Mesenchymal stem cell (in vitro differentiated cells and primary cell): ENCODE measurements around the gene RASGEF1C.

Experiments used
- DNase-seq: peaks from one replicate; pipeline ENCODE4 v3.0.0-alpha.2; 2013
- H2AFZ ChIP-seq: one replicate; pipeline ENCODE4 v1.6.1; 2013; ENCODE audit warnings: low read depth, mild to moderate bottlenecking, control low read depth, inconsistent platforms, low read length, moderate library complexity
- H2AK5ac ChIP-seq: 2 replicates; pipeline ENCODE4 v1.6.1; 2013; ENCODE audit warnings: low read length, moderate library complexity, mild to moderate bottlenecking, inconsistent platforms; ENCODE audit not compliant: severe bottlenecking
- H2BK120ac ChIP-seq: one replicate; pipeline ENCODE4 v1.6.1; 2013; ENCODE audit warnings: low read depth, mild to moderate bottlenecking, inconsistent platforms, low read length, moderate library complexity
- H2BK12ac ChIP-seq, 2 experiments: one replicate each; pipeline ENCODE4 v1.6.1; 2013; ENCODE audit warnings: inconsistent platforms in 2 of 2, low read length in 2 of 2, mild to moderate bottlenecking in 2 of 2, moderate library complexity in 2 of 2, control low read depth in 1 of 2
- H2BK15ac ChIP-seq: one replicate; pipeline ENCODE4 v1.6.1; 2013; ENCODE audit warnings: mild to moderate bottlenecking, low read depth, inconsistent platforms; ENCODE audit not compliant: poor library complexity, severe bottlenecking
- H2BK5ac ChIP-seq: 2 replicates; pipeline ENCODE4 v1.6.1; 2013; ENCODE audit warnings: low read depth, mild to moderate bottlenecking, low read length, control low read depth, inconsistent platforms; ENCODE audit not compliant: poor library complexity, severe bottlenecking
- H3K14ac ChIP-seq, 2 experiments: one replicate each; pipeline ENCODE4 v1.6.1; 2013; ENCODE audit warnings: inconsistent platforms in 2 of 2, low read length in 2 of 2, control low read depth in 1 of 2, mild to moderate bottlenecking in 1 of 2, moderate library complexity in 1 of 2
- H3K18ac ChIP-seq, 2 experiments: one replicate each; pipeline ENCODE4 v1.6.1; 2013; ENCODE audit warnings: inconsistent platforms in 2 of 2, low read length in 2 of 2, control low read depth in 1 of 2, low read depth in 1 of 2, mild to moderate bottlenecking in 1 of 2
- H3K23ac ChIP-seq, 2 experiments: one replicate each; pipeline ENCODE4 v1.6.1; 2013; ENCODE audit warnings: inconsistent platforms in 2 of 2, low read length in 2 of 2, mild to moderate bottlenecking in 2 of 2, moderate library complexity in 2 of 2, control low read depth in 1 of 2
- H3K27ac ChIP-seq: 2 replicates; pipeline ENCODE4 v1.5.1; 2013; ENCODE audit warnings: mild to moderate bottlenecking, moderate library complexity, low read length, control low read depth, inconsistent platforms; ENCODE audit not compliant: poor library complexity, severe bottlenecking
- H3K27me3 ChIP-seq, 2 experiments: 2 replicates each; pipeline versions ENCODE4 v1.6.1 to v1.7.0; 2013; ENCODE audit warnings: low read length in 2 of 2, mild to moderate bottlenecking in 2 of 2, moderate library complexity in 2 of 2, control low read depth in 1 of 2, inconsistent platforms in 1 of 2; ENCODE audit not compliant: control insufficient read depth in 1 of 2, insufficient read depth in 1 of 2
- H3K36me3 ChIP-seq, 2 experiments: 2 replicates each; pipeline versions ENCODE4 v1.6.1 to v1.7.0; 2013; ENCODE audit warnings: low read length in 2 of 2, control low read depth in 1 of 2, inconsistent platforms in 1 of 2, low read depth in 1 of 2, mild to moderate bottlenecking in 1 of 2; ENCODE audit not compliant: insufficient read depth in 2 of 2, control insufficient read depth in 1 of 2
- H3K4ac ChIP-seq, 2 experiments: one replicate each; pipeline ENCODE4 v1.6.1; 2013; ENCODE audit warnings: inconsistent platforms in 2 of 2, low read length in 2 of 2, mild to moderate bottlenecking in 2 of 2, moderate library complexity in 2 of 2, control low read depth in 1 of 2, low read depth in 1 of 2
- H3K4me1 ChIP-seq: 2 replicates; pipeline ENCODE4 v1.6.1; 2013; ENCODE audit warnings: low read depth, low read length, control low read depth; ENCODE audit not compliant: control insufficient read depth, insufficient read depth
- H3K4me2 ChIP-seq: 2 replicates; pipeline ENCODE4 v1.6.1; 2013; ENCODE audit warnings: low read length, mild to moderate bottlenecking, inconsistent platforms; ENCODE audit not compliant: poor library complexity, severe bottlenecking
- H3K4me3 ChIP-seq, 2 experiments: 2 replicates each; pipeline versions ENCODE4 v1.5.1 to v1.7.0; 2013; ENCODE audit warnings: low read length in 2 of 2, mild to moderate bottlenecking in 2 of 2, control low read depth in 1 of 2, low read depth in 1 of 2; ENCODE audit not compliant: insufficient read depth in 1 of 2
- H3K79me1 ChIP-seq: replicated peaks from 2 replicates; pipeline ENCODE4 v1.6.1; 2013; ENCODE audit warnings: mild to moderate bottlenecking, control low read depth, low read length, inconsistent platforms; ENCODE audit not compliant: poor library complexity, severe bottlenecking
- H3K9ac ChIP-seq: 2 replicates; pipeline ENCODE4 v1.7.0; 2013; ENCODE audit warnings: mild to moderate bottlenecking, low read length, moderate library complexity
- H3K9me3 ChIP-seq: 2 replicates; pipeline ENCODE4 v1.7.0; 2013; ENCODE audit warnings: mild to moderate bottlenecking, low read length; ENCODE audit not compliant: control insufficient read depth
- H4K8ac ChIP-seq: one replicate; pipeline ENCODE4 v1.6.1; 2013; ENCODE audit warnings: inconsistent platforms, mild to moderate bottlenecking, low read length, moderate library complexity
- H4K91ac ChIP-seq: one replicate; pipeline ENCODE4 v1.6.1; 2013; ENCODE audit warnings: mild to moderate bottlenecking, low read length, inconsistent platforms
- WGBS: methylation state at CpG from one replicate; pipeline ENCODE4 v1.1.7; 2013; ENCODE audit warnings: mixed read lengths; 5-methylcytosine and 5-hydroxymethylcytosine counted together

RASGEF1C gene

GRCh38 chr5:180208038-180208434, 975 bp downstream of the RASGEF1C start:
- no peak overlapping the region for H3K14ac ChIP-seq
- H3K4me1 ChIP-seq: peaks cover 10% of the 10 kb centered on the region
- no peak overlapping the region for H4K91ac ChIP-seq
- H3K27ac ChIP-seq: no peak overlapping the region
- H3K9ac ChIP-seq: no peak overlapping the region
- H3K4me3 ChIP-seq: no peak overlapping the region
- no peak overlapping the region for H3K4me2 ChIP-seq
- H2BK5ac ChIP-seq: no peak overlapping the region
- no peaks in the 10 kb centered on the region for H3K79me1 ChIP-seq
- H3K23ac ChIP-seq: no peak overlapping the region
- H2BK15ac ChIP-seq: no peak overlapping the region
- H4K8ac ChIP-seq: no peak overlapping the region
- H2AFZ ChIP-seq: no peak overlapping the region
- H2BK12ac ChIP-seq: no peak overlapping the region
- H3K4ac ChIP-seq: no peak overlapping the region
- no peak overlapping the region for H3K18ac ChIP-seq
- peaks cover 32 to 56% of the 10 kb centered on the region in 2 experiments for H3K27me3 ChIP-seq
- no peak for DNase-seq
- H3K36me3 ChIP-seq: no peaks in the 10 kb centered on the region
- WGBS: 52% methylated on average over 14 of the region's 14 CpGs
- no peak overlapping the region for H2BK120ac ChIP-seq
- H3K9me3 ChIP-seq: no peaks in the 10 kb centered on the region
- H2AK5ac ChIP-seq: no peak overlapping the region

GRCh38 chr5:180207593-180207992, 1.4 kb downstream of the RASGEF1C start:
- Histone ChIP-seq H3K9ac (no peak overlapping the region), H3K27me3 (peaks cover 30 to 53% of the 10 kb centered on the region in 2 experiments), H3K4me2 (no peak overlapping the region), H4K91ac (no peak overlapping the region), H3K23ac (no peak overlapping the region), H4K8ac (no peak overlapping the region), H2BK15ac (no peak overlapping the region), H3K79me1 (no peaks in the 10 kb centered on the region), H2BK12ac (no peak overlapping the region), H2AK5ac (no peak overlapping the region), H3K18ac (no peak overlapping the region), H3K14ac (no peak overlapping the region), H3K27ac (no peak overlapping the region), H3K36me3 (no peaks in the 10 kb centered on the region), H3K4me3 (no peak overlapping the region), H2AFZ (no peak overlapping the region), H3K4me1 (peaks cover 10% of the 10 kb centered on the region), H2BK120ac (no peak overlapping the region), H2BK5ac (no peak overlapping the region), H3K4ac (no peak overlapping the region), H3K9me3 (no peaks in the 10 kb centered on the region)
- WGBS: 37% methylated on average over 25 of the region's 25 CpGs
- no peak for DNase-seq

GRCh38 chr5:180206993-180207392, 2.0 kb downstream of the RASGEF1C start:
- Histone ChIP-seq H2BK15ac (no peak overlapping the region), H3K4me3 (no peak overlapping the region), H2BK120ac (no peak overlapping the region), H2BK5ac (no peak overlapping the region), H3K27ac (no peak overlapping the region), H3K4me2 (no peak overlapping the region), H3K36me3 (no peaks in the 10 kb centered on the region), H4K8ac (no peak overlapping the region), H3K9me3 (no peaks in the 10 kb centered on the region), H3K23ac (no peak overlapping the region), H3K4me1 (peaks cover 10% of the 10 kb centered on the region), H3K14ac (no peak overlapping the region), H3K4ac (no peak overlapping the region), H2AFZ (no peak overlapping the region), H4K91ac (no peak overlapping the region), H2AK5ac (no peak overlapping the region), H3K27me3 (peaks cover 24 to 47% of the 10 kb centered on the region in 2 experiments), H2BK12ac (no peak overlapping the region), H3K9ac (no peak overlapping the region), H3K18ac (no peak overlapping the region), H3K79me1 (no peaks in the 10 kb centered on the region)
- DNase-seq: no peak
- 96% methylated on average over 10 of the region's 11 CpGs for WGBS

- no peak overlapping the region for H3K18ac ChIP-seq
- no peak overlapping the region for H2BK15ac ChIP-seq
- no peak overlapping the region for H4K91ac ChIP-seq
- H4K8ac ChIP-seq: no peak overlapping the region
- no peak overlapping the region for H2BK5ac ChIP-seq
- no peaks in the 10 kb centered on the region for H3K36me3 ChIP-seq
- peaks cover 10% of the 10 kb centered on the region for H3K4me1 ChIP-seq
- no peak overlapping the region for H3K4me3 ChIP-seq
- H3K14ac ChIP-seq: no peak overlapping the region
- H3K9me3 ChIP-seq: no peaks in the 10 kb centered on the region
- H3K4me2 ChIP-seq: no peak overlapping the region
- H3K27ac ChIP-seq: no peak overlapping the region
- no peak overlapping the region for H3K4ac ChIP-seq
- H3K79me1 ChIP-seq: no peaks in the 10 kb centered on the region
- 90% methylated on average over 1 of the region's 1 CpG for WGBS
- peaks cover 17 to 42% of the 10 kb centered on the region in 2 experiments for H3K27me3 ChIP-seq
- H3K23ac ChIP-seq: no peak overlapping the region
- H2BK12ac ChIP-seq: no peak overlapping the region
- no peak overlapping the region for H3K9ac ChIP-seq
- no peak overlapping the region for H2BK120ac ChIP-seq
- no peak for DNase-seq
- no peak overlapping the region for H2AFZ ChIP-seq
- no peak overlapping the region for H2AK5ac ChIP-seq
Observed at GRCh38 chr5:180205916-180206315, 3.1 kb downstream of the RASGEF1C start.
